Neural cell (in vitro differentiated cells): ENCODE measurements around the gene NTN5. TPM values are rescaled to one million over a fixed set of nuclear protein-coding genes. Genes with fewer than 3 reads are reported as not detected.

Experiments used
- H2AFZ ChIP-seq: fragments of 200-600, 300-800 bp; sonication (generic), shearing (Covaris generic); 2 replicates; pipeline ENCODE4 v1.6.0; 2014; ENCODE audit warnings: low read depth, mild to moderate bottlenecking, antibody characterized with exemption, low read length, moderate library complexity
- H3F3A ChIP-seq: fragments of 200-600 bp; shearing (Covaris generic); 2 replicates; pipeline ENCODE4 v1.6.1; 2016; ENCODE audit warnings: mild to moderate bottlenecking, moderate library complexity, mixed read lengths, antibody characterized with exemption, low read length; ENCODE audit not compliant: insufficient read depth, poor library complexity, severe bottlenecking
- H3K27ac ChIP-seq: fragments of 200-600, 300-800 bp; sonication (generic), shearing (Covaris generic); 2 replicates; pipeline ENCODE4 v1.5.1; 2014; ENCODE audit warnings: mild to moderate bottlenecking, low read length, moderate library complexity
- H3K27me3 ChIP-seq: fragments of 300-800, 200-600 bp; sonication (generic), shearing (Covaris generic); 2 replicates; pipeline ENCODE4 v1.6.0; 2014; ENCODE audit warnings: mild to moderate bottlenecking, low read depth, low read length, moderate library complexity; ENCODE audit not compliant: insufficient read depth
- H3K36me3 ChIP-seq: fragments of 300-800, 200-600 bp; sonication (generic), shearing (Covaris generic); 2 replicates; pipeline ENCODE4 v1.5.1; 2014; ENCODE audit warnings: mild to moderate bottlenecking, antibody characterized with exemption, low read length, moderate library complexity; ENCODE audit not compliant: insufficient read depth
- H3K4me2 ChIP-seq: fragments of 300-800, 200-600 bp; sonication (generic), shearing (Covaris generic); 2 replicates; pipeline ENCODE4 v1.6.0; 2014; ENCODE audit warnings: mild to moderate bottlenecking, low read length
- H3K4me3 ChIP-seq: fragments of 300-800, 200-600 bp; sonication (generic), shearing (Covaris generic); 2 replicates; pipeline ENCODE4 v1.5.1; 2014; ENCODE audit warnings: mild to moderate bottlenecking, low read length, moderate library complexity
- H3K79me2 ChIP-seq: fragments of 200-600 bp; shearing (Covaris generic); replicated peaks from 2 replicates; pipeline ENCODE4 v1.6.0; 2014; ENCODE audit warnings: mild to moderate bottlenecking, low read length, moderate library complexity; ENCODE audit not compliant: insufficient read depth
- H3K9ac ChIP-seq: fragments of 300-800, 200-600 bp; sonication (generic), shearing (Covaris generic); 2 replicates; pipeline ENCODE4 v1.6.1; 2016; ENCODE audit warnings: mild to moderate bottlenecking, low read length, mixed read lengths
- H3K9me2 ChIP-seq: fragments of 200-600 bp; shearing (Covaris generic); 2 replicates; pipeline ENCODE4 v1.6.1; 2016; ENCODE audit warnings: mild to moderate bottlenecking, low read length, mixed read lengths; ENCODE audit not compliant: insufficient read depth
- H3K9me3 ChIP-seq: fragments of 200-600, 300-800 bp; sonication (generic), shearing (Covaris generic); 2 replicates; pipeline ENCODE4 v1.6.1; 2016; ENCODE audit warnings: mild to moderate bottlenecking, mixed run types, low read length, moderate library complexity, mixed read lengths
- H4K20me1 ChIP-seq: fragments of 200-600 bp; shearing (Covaris generic); 2 replicates; pipeline ENCODE4 v1.6.1; 2016; ENCODE audit warnings: mild to moderate bottlenecking, mixed run types; ENCODE audit not compliant: insufficient read depth
- CTCF ChIP-seq: fragments of 450-650 bp; IDR thresholded peaks from 2 replicates; pipeline ENCODE4 v1.5.1; 2014; ENCODE audit warnings: antibody characterized with exemption, mild to moderate bottlenecking, moderate library complexity; ENCODE audit not compliant: poor library complexity, severe bottlenecking
- EP300 ChIP-seq: fragments of 450-650 bp; conservative IDR thresholded peaks from 2 replicates; pipeline ENCODE4 v1.6.1; 2014; ENCODE audit warnings: antibody characterized with exemption, mild to moderate bottlenecking, moderate library complexity; ENCODE audit not compliant: poor library complexity, severe bottlenecking
- EZH2 ChIP-seq: fragments of 200-600, 300-800 bp; shearing (Covaris generic), sonication (generic); IDR thresholded peaks from 2 replicates; pipeline ENCODE4 v1.6.1; 2014; ENCODE audit warnings: antibody characterized with exemption, low read length, borderline replicate concordance, mild to moderate bottlenecking; ENCODE audit not compliant: insufficient read depth, poor library complexity, severe bottlenecking
- MXI1 ChIP-seq: fragments of 450-650 bp; conservative IDR thresholded peaks from 2 replicates; pipeline ENCODE4 v1.6.1; 2014; ENCODE audit warnings: antibody characterized with exemption, mild to moderate bottlenecking; ENCODE audit not compliant: poor library complexity, severe bottlenecking
- POLR2AphosphoS5 ChIP-seq: IDR thresholded peaks from 2 replicates; pipeline ENCODE4 v1.6.1; 2012
- RAD21 ChIP-seq: fragments of 450-650 bp; conservative IDR thresholded peaks from 2 replicates; pipeline ENCODE4 v1.6.1; 2014; ENCODE audit warnings: antibody characterized with exemption, mild to moderate bottlenecking, moderate library complexity
- REST ChIP-seq: IDR thresholded peaks from 2 replicates; pipeline ENCODE4 v1.6.1; 2012; ENCODE audit warnings: borderline replicate concordance
- SMC3 ChIP-seq: fragments of 450-650 bp; conservative IDR thresholded peaks from 2 replicates; pipeline ENCODE4 v1.6.1; 2014; ENCODE audit warnings: antibody characterized with exemption, mild to moderate bottlenecking, moderate library complexity; ENCODE audit not compliant: poor library complexity
- TAF1 ChIP-seq: IDR thresholded peaks from 2 replicates; pipeline ENCODE4 v1.6.1; 2012; ENCODE audit warnings: low read depth
- polyA plus RNA-seq: library from polyadenylated mRNA; depleted of rRNA; stranded (reverse); fragments of >200 nt; gene quantifications from 2 replicates; pipeline ENCODE4 v1.2.3, GENCODE V29; 2014

NTN5 gene
- polyA plus RNA-seq, 1 donor from 2014 or later: not detected

- no peak for TF ChIP-seq SMC3
Observed at GRCh38 chr19:48702701-48703100, 29.9 kb upstream of the NTN5 start (continued).

GRCh38 chr19:48698046-48698445, 25.2 kb upstream of the NTN5 start:
- Histone ChIP-seq H4K20me1 (no peaks in the 10 kb centered on the region), H3F3A (no peaks in the 10 kb centered on the region), H3K27me3 (peaks cover 17% of the 10 kb centered on the region), H2AFZ (no peak overlapping the region), H3K4me3 (no peak overlapping the region), H3K36me3 (no peaks in the 10 kb centered on the region), H3K9me2 (no peaks in the 10 kb centered on the region), H3K9me3 (no peaks in the 10 kb centered on the region), H3K9ac (no peak overlapping the region), H3K79me2 (no peaks in the 10 kb centered on the region), H3K27ac (no peak overlapping the region), H3K4me2 (no peak overlapping the region)
- no peak for TF ChIP-seq MXI1
- no peak for TF ChIP-seq CTCF
- no peak for TF ChIP-seq RAD21
- TF ChIP-seq REST: no peak
- TF ChIP-seq EZH2: no peak
- no peak for TF ChIP-seq POLR2AphosphoS5
- TF ChIP-seq EP300: no peak
- TF ChIP-seq SMC3: no peak
- TF ChIP-seq TAF1: no peak

- TF ChIP-seq CTCF: no peak
- no peak for TF ChIP-seq POLR2AphosphoS5
- H3K27ac ChIP-seq: no peak overlapping the region
Observed at GRCh38 chr19:48696353-48697010, 23.7 kb upstream of the NTN5 start.

More at GRCh38 chr19:48696353-48697010, 23.7 kb upstream of the NTN5 start:
- Histone ChIP-seq H3K9me3 (no peaks in the 10 kb centered on the region), H4K20me1 (no peaks in the 10 kb centered on the region), H3K4me3 (no peak overlapping the region), H3K9me2 (no peaks in the 10 kb centered on the region), H3K79me2 (no peaks in the 10 kb centered on the region), H3K4me2 (no peak overlapping the region), H3K27me3 (peaks cover 17% of the 10 kb centered on the region), H3F3A (no peaks in the 10 kb centered on the region), H3K9ac (no peak overlapping the region), H3K36me3 (no peaks in the 10 kb centered on the region), H2AFZ (no peak overlapping the region)
